NCI-H2227 treated with DMSO at 0.1 percent for 48 hours (cell line): Measurements from ENCODE around the gene ATP8A2.
"Not testable (repeated sequence)": the region's sequence is repeated elsewhere in the genome, so short reads cannot be mapped to it uniquely, and the experiment has no call there.

Experiments
- DNase-seq: peaks from one replicate; lab custom pipeline; 2025; lab: John Stamatoyannopoulos, UW

The ATP8A2 gene

GRCh38 chr13:25806264-25806974 lies 434.6 kb downstream of the ATP8A2 start:
- DNase-seq, result no peak

DNA sequence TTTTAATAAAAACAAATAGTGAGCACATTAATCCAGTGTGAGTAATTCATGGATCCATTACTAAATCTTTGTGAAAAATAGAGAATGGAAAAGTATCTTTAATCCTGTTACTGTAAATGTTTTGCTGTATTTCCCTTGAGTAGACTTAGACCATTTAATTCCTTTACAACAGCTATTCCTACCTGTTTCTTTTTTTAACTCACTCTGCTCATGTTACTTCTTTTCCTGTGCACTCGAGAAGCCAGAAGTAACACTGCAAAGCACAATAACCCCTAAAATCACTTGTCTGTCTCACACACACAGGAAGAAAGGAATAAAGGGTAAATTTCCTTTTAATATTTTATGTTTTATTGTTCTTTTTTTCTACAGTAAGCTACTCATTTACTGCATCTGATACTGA lies 435.8 kb downstream of the ATP8A2 start:
- no peak for DNase-seq

GRCh38 chr13:25811506-25811905 lies 439.7 kb downstream of the ATP8A2 start:
- no peak for DNase-seq

- no peak for DNase-seq
Observed at GRCh38 chr13:25816239-25816638, 444.5 kb downstream of the ATP8A2 start.

DNA sequence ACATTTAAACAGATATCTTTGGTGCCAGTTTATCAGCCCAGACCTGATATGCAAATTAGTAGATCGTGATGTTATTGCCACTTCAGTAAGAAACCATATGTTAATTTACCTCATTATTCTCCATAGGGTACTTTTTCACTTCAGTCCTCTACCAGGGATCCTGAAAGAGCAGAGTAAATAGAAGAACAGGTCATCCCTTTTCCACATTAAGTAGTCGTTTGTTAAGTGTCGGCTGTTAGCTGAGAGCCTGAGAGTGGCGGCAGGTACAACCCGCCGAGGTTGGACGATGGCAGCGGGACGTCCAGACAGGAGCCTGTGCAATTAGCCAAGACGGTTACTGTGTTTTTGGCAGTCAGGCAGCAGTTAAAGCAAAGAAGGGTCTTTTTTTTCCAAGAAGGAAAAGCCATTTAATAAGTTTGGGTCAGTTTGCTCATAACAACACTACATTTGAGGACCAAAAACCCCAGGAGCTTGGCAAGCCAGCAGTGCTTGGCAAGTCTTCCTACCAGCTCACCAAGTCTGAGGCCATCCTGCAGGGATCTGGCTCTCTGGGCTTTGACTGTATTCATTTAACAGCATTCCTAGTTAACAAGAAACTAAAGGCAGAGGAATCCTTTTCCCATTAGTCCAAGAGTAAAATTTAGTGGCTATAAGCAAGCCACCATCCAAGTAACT lies 448.2 kb downstream of the ATP8A2 start:
- no peak for DNase-seq

- DNase-seq, result no peak
Observed at GRCh38 chr13:25821776-25822175, 450.0 kb downstream of the ATP8A2 start.

DNA sequence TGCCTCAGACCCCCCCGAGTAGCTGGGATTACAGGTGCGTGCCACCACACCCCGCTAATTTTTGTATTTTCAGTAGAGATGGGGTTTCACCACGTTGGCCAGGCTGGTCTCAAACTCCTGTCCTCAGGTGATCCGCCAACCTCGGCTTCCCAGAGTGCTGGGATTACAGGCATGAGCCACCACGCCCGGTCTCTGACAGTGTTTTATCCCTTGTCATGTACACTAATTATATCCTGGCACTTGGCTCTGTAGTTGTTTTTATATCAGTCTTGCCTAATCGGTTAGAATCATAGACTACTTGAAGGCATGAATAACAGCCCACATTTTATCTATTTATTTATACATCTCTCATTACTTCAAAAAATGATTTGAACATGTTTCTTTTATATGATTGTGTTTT lies 455.4 kb downstream of the ATP8A2 start:
- DNase-seq, result not testable (repeated sequence)

DNA sequence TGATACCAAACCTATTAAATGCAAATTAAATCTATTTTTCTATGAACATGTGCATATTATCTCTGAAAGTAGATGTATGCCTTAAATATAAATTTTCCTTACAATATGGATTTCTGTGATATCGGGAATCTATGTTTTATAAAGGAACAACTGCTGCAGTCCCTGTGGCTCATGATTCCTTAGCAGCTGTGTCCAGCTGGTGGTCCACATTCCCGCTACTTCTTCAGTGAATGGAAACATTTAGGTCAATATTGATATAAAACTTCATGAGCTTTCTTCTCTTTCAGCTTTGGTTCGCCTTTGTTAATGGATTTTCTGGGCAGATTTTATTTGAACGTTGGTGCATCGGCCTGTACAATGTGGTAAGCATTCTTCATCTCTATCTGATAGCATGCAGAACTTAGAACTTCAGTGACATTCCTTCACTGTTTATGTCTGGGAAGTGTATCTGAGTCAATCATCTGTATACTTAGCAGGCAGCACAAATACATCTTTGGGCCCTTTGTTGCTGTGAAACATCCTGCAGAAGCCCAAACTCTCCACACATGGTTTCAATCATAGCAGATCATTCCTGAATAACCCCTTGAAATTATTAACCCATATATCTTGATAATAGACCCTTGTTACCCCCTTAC lies 456.2 kb downstream of the ATP8A2 start:
- no peak for DNase-seq

- DNase-seq, result no peak
Observed at GRCh38 chr13:25833761-25834160, 462.0 kb downstream of the ATP8A2 start.

DNA sequence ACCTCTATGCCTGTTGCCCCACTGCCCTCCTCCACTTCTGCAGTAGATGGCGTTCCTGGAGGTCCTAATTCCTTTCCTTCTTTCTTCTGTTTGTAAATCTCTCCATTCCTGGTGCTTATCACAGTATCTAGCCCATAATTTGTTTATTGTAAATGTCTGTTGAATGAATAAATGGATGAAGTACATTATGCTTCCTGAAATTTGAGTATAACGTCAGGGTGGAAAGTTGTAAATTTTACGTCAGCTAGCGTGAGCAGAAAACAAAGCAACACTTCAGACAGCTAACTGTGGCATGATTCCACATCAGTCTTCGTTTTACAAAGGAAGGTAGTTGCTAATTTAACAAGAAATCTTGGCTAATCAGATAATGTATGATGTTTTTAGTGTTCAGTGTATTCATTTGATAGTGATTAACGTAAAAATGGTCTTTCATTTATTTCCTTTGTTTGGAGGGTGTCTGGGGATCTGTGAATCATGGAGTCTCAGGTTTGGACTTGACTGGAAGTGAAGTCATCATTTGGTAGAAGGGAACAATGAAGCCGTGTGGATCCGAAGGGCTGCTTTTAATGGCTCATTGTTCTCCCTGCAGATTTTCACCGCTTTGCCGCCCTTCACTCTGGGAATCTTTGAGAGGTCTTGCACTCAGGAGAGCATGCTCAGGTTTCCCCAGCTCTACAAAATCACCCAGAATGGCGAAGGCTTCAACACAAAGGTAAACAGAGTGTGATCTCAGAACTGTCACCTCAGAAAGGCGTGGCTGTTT lies 465.0 kb downstream of the ATP8A2 start:
- DNase-seq, result no peak

GRCh38 chr13:25839371-25839770 lies 467.6 kb downstream of the ATP8A2 start:
- DNase-seq, result no peak

- no peak for DNase-seq
Observed at GRCh38 chr13:25840261-25840660, 468.5 kb downstream of the ATP8A2 start.

- DNase-seq, result no peak
Observed at GRCh38 chr13:25840931-25841330, 469.2 kb downstream of the ATP8A2 start.

GRCh38 chr13:25843692-25844091 lies 471.9 kb downstream of the ATP8A2 start:
- DNase-seq, result no peak

DNA sequence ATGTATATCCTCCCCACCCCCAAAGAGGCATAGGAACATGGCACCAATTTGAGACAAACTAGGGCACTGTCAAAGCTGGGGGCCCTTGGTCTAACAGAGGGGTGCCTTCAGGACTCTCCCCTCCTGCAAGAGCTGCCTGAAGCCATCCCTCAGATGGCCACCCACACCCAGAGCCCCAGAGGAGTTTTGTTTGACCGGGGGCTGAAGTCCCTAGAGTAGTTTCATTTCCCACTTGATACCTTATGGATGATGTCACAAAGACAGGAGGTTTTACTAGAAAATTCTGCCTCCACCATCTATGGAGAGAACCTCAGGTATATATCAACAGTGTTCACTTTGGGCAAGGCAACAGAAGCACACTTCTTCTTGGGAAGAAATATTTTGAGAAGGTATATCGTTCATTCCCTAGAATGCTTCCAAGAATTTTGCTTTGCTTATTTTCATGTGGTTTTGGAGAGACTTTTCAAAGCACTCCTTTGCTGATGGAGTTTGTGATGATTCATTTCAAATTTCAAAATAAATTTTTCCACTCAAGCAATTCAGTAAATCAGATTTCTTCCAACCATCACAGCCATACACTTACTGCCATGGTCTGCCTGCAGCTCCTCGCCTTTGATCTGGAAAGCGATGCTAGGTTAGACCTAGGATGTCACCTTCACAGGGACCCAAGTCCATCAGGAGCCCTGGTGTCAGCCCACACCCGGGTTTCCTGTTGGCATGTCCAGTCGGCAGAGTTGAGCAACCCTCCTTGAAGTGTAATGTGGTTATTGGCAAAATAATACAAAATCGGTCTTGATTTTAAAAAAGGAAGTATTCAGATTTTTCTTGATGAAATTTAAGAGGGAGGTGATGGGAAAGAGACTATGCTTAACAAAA lies 473.0 kb downstream of the ATP8A2 start:
- DNase-seq, result no peak

GRCh38 chr13:25846222-25846984 lies 474.6 kb downstream of the ATP8A2 start:
- peak; percentile 4 for DNase-seq

DNA sequence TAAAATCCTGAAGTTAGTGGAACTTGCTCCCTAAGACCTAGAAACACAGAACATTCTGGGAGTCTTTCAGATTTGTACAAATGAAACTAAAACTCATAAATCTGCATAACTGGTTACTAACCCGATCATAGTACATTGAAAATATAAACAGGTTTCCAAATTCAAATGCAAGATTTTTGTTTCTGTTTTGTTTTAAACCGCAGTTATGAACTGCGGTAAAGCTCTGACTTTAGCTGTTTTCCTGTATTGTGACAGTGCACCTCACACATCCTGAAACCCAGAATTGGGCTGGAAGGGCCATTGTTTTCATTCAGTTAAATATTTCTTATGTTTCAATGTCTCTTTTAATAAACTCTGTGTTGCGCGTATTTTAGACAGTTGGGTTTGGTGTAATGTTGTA lies 475.4 kb downstream of the ATP8A2 start:
- no peak for DNase-seq

GRCh38 chr13:25847635-25848626 lies 476.2 kb downstream of the ATP8A2 start:
- DNase-seq, result no peak
